Measurements from ENCODE around the gene RHCG. TPM values are rescaled to one million over a fixed set of nuclear protein-coding genes. Genes with fewer than 3 reads are reported as not detected.

The RHCG gene
- total RNA-seq = 0.16 and 0.43 TPM in 2 replicates

GRCh38 chr15:89496155-89497098 is at the start of gene RHCG:
TSS of gene RHCG (minus strand) at chr15:89496583. CDS start at chr15:89496544, 39 bp downstream.

Other genes starting within 250 kb of the RHCG start
- gene POLG, start 161.8 kb downstream of the RHCG start, total RNA-seq = 37.7 and 40.5 TPM in 2 replicates
- gene TICRR, start 78.9 kb upstream of the RHCG start, total RNA-seq = 0.09 and 0.32 TPM in 2 replicates
- gene KIF7, start 158.9 kb upstream of the RHCG start, total RNA-seq = 13.4 and 15.1 TPM in 2 replicates
- 0.26 TPM in 1 of 2 replicates, not detected in the other for gene PLIN1, start 182.8 kb upstream of the RHCG start, total RNA-seq
- 8.5 and 10.8 TPM in 2 replicates for gene PEX11A, start 194.2 kb upstream of the RHCG start, total RNA-seq
- 0.09 and 0.16 TPM in 2 replicates for gene WDR93, start 194.2 kb upstream of the RHCG start, total RNA-seq